NCI-H146 (cell line): Measurements from ENCODE around the gene PCDHGA9.
"Not testable (repeated sequence)": the region's sequence is repeated elsewhere in the genome, so short reads cannot be mapped to it uniquely, and the experiment has no call there.

Source experiments
- DNase-seq: peaks from one replicate; lab custom pipeline; 2025; lab: John Stamatoyannopoulos, UW

Gene PCDHGA9

DNA sequence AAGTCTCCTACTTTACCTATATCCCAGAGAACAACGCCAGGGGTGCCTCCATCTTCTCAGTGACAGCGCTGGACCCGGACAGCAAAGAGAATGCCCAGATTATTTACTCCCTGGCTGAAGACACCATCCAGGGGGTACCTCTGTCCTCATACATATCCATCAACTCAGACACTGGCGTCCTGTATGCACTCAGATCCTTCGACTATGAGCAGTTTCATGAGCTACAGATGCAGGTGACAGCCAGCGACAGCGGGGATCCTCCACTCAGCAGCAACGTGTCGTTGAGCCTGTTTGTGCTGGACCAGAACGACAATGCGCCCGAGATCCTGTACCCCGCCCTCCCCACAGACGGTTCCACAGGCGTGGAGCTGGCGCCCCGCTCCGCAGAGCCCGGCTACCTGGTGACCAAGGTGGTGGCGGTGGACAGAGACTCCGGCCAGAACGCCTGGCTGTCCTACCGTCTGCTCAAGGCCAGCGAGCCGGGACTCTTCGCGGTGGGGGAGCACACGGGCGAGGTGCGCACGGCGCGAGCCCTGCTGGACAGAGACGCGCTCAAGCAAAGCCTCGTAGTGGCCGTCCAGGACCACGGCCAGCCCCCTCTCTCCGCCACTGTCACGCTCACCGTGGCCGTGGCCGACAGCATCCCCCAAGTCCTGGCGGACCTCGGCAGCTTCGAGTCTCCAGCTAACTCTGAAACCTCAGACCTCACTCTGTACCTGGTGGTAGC lies 12.1 kb downstream of the PCDHGA9 start:
- not testable (repeated sequence) for DNase-seq

DNA sequence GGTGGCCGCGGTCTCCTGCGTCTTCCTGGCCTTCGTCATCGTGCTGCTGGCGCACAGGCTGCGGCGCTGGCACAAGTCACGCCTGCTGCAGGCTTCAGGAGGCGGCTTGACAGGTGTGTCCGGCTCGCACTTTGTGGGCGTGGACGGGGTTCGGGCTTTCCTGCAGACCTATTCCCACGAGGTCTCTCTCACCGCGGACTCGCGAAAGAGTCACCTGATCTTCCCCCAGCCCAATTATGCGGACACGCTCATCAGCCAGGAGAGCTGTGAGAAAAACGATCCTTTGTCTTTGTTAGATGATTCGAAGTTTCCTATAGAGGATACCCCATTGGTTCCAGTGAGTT lies 12.7 kb downstream of the PCDHGA9 start:
- DNase-seq, result not testable (repeated sequence)

DNA sequence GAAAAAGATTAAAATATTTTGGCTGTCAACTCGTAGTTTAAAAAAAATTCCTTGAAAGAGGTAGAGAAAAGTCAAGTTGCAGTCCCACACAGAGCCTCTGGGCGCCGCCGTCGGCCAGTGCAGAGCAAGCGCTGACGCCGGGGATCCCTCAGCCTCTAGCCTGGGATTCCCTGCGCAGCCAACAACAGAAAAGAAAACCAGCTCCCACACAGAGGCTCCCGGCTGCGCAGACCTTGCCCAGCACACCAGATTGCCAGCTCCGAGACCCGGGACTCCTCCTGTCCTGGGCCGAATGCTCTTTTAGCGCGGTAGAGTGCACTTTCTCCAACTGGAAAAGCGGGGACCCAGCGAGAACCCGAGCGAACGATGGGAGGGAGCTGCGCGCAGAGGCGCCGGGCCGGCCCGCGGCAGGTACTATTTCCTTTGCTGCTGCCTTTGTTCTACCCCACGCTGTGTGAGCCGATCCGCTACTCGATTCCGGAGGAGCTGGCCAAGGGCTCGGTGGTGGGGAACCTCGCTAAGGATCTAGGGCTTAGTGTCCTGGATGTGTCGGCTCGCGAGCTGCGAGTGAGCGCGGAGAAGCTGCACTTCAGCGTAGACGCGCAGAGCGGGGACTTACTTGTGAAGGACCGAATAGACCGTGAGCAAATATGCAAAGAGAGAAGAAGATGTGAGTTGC lies 15.1 kb downstream of the PCDHGA9 start, which contains the start of gene PCDHGB7:
PCDHGB7 (plus strand) TSS at position 184 of the 679 bp plus-strand sequence; CDS start at position 367, 183 bp downstream.
- DNase-seq, result peak; percentile 1

DNA sequence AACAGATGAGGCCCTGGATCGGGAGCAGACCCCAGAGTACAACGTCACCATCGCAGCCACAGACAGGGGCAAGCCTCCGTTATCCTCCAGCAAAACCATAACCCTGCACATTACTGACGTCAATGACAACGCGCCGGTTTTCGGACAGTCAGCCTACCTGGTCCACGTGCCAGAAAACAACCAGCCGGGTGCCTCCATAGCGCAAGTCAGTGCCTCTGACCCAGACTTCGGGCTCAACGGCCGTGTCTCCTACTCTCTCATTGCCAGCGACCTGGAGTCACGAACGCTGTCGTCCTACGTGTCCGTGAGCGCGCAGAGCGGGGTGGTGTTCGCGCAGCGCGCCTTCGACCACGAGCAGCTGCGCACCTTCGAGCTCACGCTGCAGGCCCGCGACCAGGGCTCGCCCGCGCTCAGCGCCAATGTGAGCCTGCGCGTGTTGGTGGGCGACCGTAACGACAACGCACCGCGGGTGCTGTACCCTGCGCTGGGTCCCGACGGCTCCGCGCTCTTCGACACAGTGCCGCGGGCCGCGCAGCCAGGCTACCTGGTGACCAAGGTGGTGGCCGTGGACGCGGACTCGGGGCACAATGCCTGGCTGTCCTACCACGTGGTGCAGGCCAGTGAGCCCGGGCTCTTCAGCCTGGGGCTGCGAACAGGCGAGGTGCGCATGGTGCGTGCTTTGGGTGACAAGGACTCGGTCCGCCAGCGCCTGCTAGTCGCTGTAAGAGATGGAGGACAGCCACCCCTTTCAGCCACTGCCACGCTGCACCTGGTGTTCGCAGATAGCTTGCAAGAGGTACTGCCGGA lies 16.7 kb downstream of the PCDHGA9 start:
- no peak for DNase-seq

DNA sequence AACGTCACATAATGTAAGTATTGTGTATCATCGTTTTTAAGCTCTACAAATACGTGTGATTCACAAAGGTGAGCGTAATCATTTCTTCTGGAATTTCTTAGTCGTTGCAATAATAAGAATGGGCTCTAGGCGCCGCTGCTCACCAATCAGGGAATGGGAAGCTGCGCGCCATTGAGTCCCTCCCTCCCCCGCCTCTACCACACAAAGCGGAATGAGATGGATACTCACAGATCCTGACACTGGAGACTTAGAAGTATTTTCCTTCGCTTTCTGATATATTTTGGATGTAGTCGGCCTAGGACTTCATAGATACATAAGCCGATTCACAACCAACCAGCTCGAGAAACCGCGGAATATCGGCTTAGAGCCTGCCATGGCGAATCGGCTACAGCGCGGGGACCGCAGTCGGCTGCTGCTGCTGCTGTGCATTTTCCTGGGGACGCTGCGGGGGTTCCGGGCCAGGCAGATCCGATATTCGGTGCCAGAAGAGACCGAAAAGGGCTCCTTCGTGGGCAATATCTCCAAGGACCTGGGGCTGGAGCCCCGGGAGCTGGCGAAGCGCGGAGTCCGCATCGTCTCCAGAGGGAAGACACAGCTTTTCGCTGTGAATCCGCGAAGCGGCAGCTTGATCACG lies 18.4 kb downstream of the PCDHGA9 start, which contains the start of gene PCDHGA11:
PCDHGA11 (plus strand) TSS at position 197 of the 634 bp plus-strand sequence; CDS start at position 374, 177 bp downstream.
- no peak for DNase-seq

DNA sequence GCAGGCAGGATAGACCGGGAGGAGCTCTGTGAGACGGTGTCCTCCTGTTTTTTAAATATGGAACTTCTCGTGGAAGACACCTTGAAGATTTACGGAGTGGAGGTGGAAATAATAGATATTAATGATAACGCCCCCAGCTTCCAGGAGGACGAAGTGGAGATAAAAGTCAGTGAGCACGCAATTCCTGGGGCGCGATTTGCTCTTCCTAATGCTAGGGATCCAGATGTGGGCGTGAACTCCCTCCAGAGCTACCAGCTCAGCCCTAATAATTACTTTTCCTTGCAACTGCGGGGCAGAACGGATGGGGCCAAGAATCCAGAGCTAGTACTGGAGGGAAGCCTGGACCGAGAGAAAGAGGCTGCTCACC lies 18.9 kb downstream of the PCDHGA9 start:
- DNase-seq, result no peak

DNA sequence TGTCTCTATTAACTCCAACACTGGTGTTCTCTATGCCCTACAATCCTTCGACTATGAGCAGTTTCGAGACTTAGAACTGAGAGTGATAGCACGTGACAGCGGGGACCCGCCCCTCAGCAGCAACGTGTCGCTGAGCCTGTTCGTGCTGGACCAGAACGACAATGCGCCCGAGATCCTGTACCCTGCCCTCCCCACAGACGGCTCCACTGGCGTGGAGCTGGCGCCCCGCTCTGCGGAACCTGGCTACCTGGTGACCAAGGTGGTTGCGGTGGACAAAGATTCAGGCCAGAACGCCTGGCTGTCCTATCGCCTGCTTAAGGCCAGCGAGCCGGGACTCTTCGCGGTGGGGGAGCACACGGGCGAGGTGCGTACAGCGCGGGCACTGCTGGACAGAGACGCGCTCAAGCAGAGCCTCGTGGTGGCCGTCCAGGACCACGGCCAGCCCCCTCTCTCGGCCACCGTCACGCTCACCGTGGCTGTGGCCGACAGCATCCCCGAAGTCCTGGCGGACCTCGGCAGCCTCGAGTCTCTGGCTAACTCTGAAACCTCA lies 20.2 kb downstream of the PCDHGA9 start:
- DNase-seq, result no peak

DNA sequence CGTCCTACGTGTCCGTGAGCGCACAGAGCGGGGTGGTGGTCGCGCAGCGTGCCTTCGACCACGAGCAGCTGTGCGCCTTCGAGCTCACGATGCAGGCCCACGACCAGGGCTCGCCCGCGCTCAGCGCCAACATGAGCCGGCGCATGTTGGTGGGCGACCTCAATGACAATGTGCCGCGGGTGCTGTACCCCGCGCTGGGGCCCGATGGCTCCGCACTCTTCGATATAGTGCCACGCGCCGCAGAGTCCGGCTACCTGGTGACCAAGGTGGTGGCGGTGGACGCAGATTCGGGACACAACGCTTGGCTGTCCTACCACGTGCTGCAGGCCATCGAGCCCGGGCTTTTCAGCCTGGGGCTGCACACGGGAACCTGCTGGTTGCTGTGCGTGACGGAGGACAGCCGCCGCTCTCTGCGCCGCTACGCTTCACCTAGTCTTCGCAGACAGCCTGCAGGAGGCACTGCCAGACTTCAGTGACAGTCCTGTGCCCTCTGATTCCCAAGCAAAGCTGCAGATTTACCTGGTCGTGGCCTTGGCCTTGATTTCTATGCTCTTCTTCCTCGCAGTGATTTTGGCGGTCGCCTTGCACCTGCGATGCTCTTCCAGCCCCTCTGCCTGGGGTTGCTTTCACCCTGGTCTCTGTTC lies 25.3 kb downstream of the PCDHGA9 start:
- DNase-seq, result no peak

DNA sequence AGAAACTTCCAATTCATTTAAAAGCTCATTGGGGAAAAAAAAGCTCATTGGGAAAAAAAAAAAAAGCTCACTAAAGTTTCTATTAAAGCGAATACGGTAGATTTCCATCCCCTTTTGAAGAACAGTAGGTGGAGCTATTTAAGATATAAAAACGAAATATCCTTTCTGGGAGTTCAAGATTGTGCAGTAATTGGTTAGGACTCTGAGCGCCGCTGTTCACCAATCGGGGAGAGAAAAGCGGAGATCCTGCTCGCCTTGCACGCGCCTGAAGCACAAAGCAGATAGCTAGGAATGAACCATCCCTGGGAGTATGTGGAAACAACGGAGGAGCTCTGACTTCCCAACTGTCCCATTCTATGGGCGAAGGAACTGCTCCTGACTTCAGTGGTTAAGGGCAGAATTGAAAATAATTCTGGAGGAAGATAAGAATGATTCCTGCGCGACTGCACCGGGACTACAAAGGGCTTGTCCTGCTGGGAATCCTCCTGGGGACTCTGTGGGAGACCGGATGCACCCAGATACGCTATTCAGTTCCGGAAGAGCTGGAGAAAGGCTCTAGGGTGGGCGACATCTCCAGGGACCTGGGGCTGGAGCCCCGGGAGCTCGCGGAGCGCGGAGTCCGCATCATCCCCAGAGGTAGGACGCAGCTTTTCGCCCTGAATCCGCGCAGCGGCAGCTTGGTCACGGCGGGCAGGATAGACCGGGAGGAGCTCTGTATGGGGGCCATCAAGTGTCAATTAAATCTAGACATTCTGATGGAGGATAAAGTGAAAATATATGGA lies 27.9 kb downstream of the PCDHGA9 start, which contains the start of gene PCDHGA12:
PCDHGA12 (plus strand) TSS at position 176 of the 782 bp plus-strand sequence; CDS start at position 429, 253 bp downstream.
- DNase-seq, result no peak

DNA sequence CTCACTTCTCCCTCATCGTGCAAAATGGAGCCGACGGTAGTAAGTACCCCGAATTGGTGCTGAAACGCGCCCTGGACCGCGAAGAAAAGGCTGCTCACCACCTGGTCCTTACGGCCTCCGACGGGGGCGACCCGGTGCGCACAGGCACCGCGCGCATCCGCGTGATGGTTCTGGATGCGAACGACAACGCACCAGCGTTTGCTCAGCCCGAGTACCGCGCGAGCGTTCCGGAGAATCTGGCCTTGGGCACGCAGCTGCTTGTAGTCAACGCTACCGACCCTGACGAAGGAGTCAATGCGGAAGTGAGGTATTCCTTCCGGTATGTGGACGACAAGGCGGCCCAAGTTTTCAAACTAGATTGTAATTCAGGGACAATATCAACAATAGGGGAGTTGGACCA lies 28.7 kb downstream of the PCDHGA9 start:
- no peak for DNase-seq

DNA sequence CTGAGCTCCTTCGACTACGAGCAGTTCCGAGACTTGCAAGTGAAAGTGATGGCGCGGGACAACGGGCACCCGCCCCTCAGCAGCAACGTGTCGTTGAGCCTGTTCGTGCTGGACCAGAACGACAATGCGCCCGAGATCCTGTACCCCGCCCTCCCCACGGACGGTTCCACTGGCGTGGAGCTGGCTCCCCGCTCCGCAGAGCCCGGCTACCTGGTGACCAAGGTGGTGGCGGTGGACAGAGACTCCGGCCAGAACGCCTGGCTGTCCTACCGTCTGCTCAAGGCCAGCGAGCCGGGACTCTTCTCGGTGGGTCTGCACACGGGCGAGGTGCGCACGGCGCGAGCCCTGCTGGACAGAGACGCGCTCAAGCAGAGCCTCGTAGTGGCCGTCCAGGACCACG lies 29.7 kb downstream of the PCDHGA9 start:
- DNase-seq, result not testable (repeated sequence)

DNA sequence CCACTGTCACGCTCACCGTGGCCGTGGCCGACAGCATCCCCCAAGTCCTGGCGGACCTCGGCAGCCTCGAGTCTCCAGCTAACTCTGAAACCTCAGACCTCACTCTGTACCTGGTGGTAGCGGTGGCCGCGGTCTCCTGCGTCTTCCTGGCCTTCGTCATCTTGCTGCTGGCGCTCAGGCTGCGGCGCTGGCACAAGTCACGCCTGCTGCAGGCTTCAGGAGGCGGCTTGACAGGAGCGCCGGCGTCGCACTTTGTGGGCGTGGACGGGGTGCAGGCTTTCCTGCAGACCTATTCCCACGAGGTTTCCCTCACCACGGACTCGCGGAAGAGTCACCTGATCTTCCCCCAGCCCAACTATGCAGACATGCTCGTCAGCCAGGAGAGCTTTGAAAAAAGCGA lies 30.1 kb downstream of the PCDHGA9 start:
- DNase-seq, result not testable (repeated sequence)

DNA sequence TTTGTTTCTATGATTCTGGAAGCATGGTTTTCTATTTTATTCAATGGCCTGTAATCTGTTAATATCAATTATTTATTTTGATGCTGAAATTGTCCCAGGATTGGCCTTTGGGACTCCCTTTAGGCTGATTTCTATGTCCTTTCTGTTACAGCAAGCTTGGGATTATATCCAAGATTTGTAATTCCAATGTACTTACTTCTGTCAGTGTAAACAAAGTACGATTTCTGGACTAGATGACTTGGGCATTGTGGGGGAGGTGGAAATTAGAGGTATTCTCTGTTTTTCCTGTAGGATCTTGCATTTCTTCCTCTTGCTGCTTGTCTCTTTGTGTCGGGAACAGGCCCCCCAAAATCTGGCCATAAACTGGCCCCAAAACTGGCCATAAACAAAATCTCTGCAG lies 31.4 kb downstream of the PCDHGA9 start:
- no peak for DNase-seq

DNA sequence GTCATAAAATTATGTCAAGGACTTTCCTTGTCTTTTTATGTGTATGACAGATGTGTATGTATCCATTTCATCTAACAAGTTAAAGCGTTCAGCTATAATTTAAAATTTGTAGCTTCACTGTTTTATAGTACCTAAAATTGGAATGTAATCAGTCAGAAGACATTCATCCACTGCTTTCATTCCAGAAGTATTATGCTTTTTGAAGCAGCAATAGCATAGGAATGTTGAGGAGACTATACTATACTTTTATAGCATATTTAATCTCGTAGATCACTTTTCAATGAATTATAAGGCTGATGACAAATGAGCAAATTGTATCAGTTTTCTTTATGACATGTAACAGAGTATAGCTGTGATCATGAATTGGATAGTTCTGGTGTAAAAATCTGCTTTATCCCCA lies 34.6 kb downstream of the PCDHGA9 start:
- DNase-seq, result no peak

DNA sequence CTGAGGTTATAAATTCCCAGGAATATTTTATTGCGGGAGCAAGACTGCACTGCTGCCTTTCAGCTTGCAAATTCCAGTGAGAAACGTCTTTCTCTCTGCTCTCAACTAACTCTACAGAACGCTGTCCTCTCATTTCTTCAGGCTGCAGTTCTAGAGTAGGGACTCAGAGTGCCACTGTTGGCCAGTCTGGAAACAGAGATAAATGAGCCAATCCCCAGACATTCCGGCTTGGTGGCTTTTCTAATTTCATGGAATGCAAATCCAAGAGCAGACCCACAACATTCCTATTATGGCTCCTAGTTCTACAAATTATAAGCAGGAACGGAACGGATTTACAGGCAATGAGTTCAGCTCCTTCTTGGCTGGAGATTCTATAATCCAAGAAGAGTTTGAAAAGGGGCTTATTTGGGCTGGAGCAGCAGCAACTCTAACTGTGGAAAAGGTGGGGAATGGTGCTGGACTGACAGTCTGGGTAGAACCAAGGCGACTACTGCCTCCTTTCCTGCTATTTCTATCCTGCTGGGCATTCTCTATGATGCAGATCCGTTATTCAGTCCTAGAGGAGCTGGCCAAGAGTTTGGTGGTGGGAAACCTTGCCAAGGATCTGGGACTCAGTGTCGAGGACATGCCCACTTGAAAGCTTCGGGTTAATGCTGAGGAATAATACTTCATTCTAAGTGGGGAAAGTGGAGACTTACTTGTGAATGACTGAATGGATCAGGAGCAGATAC lies 37.0 kb downstream of the PCDHGA9 start:
- DNase-seq, result no peak

DNA sequence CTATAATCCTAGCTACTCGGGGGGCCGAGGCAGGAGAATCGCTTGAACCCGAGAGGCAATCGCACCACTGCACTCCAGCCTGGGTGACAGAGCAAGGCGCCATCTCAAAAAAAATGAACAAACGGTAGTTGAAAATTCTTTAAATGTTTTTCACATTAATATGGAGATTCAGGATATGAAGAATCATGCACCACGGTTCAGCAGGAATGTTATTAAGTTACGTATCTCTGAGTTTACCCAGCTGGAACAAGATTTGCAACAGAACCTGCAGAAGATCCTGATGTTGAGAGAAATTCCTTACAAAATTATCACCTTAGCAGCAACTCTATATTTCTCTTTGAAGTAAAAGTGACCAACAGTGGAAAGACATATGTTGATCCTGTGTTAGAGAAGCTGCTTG lies 37.8 kb downstream of the PCDHGA9 start:
- DNase-seq, result no peak

DNA sequence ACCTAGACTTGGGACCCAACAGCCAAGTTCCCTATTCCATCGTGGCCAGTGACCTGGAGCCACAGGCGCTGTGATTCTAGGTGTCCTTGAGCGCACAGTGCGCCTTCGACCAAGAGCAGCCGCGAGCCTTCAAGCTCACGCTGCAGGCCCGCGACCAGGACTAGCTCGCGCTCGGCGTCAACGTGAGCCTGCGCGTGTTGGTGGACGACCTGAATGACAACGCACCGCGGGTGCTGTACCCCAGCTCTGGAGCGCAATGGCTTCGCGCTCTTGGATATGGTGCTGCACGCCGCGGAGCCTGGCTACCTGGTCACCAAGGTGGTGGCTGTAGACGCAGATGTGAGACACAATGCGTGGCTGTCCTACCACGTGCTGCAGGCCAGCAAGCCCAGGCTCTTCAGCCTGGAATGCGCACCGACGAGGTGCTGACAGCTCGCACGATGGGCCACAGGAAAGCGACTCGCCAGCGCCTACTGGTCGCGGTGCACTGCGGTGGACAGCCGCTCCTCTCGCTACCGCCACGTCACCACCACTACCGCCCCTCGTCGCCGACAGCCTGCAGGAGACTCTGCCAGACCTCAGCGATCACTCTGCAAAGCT lies 39.1 kb downstream of the PCDHGA9 start:
- no peak for DNase-seq
